K562 (cell line): ENCODE measurements around the gene PPAN. TPM values are rescaled to one million over a fixed set of nuclear protein-coding genes. Genes with fewer than 3 reads are reported as not detected.

Source experiments
- EHMT2 ChIP-seq: fragments of 450-650 bp; IDR thresholded peaks from 2 replicates; pipeline ENCODE4 v1.6.1; 2018; ENCODE audit warnings: antibody characterized with exemption
- GABPA ChIP-seq: fragments of 200-800 bp; sonication (Bioruptor generic); conservative IDR thresholded peaks from 2 replicates; pipeline ENCODE4 v1.6.1; 2016; ENCODE audit warnings: low read depth, missing genetic modification characterization, missing compliant biosample characterization
- HMG20A ChIP-seq: fragments of 450-650 bp; formaldehyde crosslinking; conservative IDR thresholded peaks from 2 replicates; pipeline ENCODE4 v1.4.0; 2020; ENCODE audit warnings: mild to moderate bottlenecking, mixed read lengths
- KDM4B ChIP-seq, 2 experiments: fragments of 450-650 bp in 1 of 2; sonication (generic) in 1 of 2; IDR thresholded peaks; 2 replicates each; pipeline ENCODE4 v1.6.1; 2016 to 2017; ENCODE audit warnings: borderline replicate concordance in 2 of 2, antibody characterized with exemption in 1 of 2, low read depth in 1 of 2, mild to moderate bottlenecking in 1 of 2
- MAFF ChIP-seq: IDR thresholded peaks from 2 replicates; pipeline ENCODE4 v1.6.1; 2012; ENCODE audit warnings: low read length, improper control_type of control experiment
- NFRKB ChIP-seq: fragments of 450-650 bp; IDR thresholded peaks from 2 replicates; pipeline ENCODE4 v1.6.1; 2016; ENCODE audit warnings: low read depth
- PHTF2 ChIP-seq: fragments of 250-450 bp; sonication (Bioruptor Pico); IDR thresholded peaks from 2 replicates; pipeline ENCODE4 v1.5.0; 2021; ENCODE audit warnings: mild to moderate bottlenecking
- PRPF4 ChIP-seq: fragments of 200-400 bp; formaldehyde crosslinking; IDR thresholded peaks from one replicate; pipeline ENCODE4 v1.6.1; 2017; ENCODE audit warnings: low read length, low read depth, mild to moderate bottlenecking; ENCODE audit not compliant: insufficient read depth, poor library complexity, severe bottlenecking
- PURB ChIP-seq: sonication (generic); formaldehyde crosslinking; IDR thresholded peaks from 2 replicates; pipeline ENCODE4 v1.9.0; 2021; ENCODE audit warnings: low read depth, mild to moderate bottlenecking, missing genetic modification reagents
- SLC30A9 ChIP-seq: fragments of 250-450 bp; sonication (Bioruptor Pico); IDR thresholded peaks from 2 replicates; pipeline ENCODE4 v1.8.0; 2022; ENCODE audit warnings: mild to moderate bottlenecking, moderate library complexity
- TAF9B ChIP-seq: fragments of 450-650 bp; IDR thresholded peaks from 2 replicates; pipeline ENCODE4 v1.6.1; 2018; ENCODE audit warnings: mild to moderate bottlenecking; ENCODE audit not compliant: partially characterized antibody
- ZNF764 ChIP-seq: fragments of 250-450 bp; sonication (Bioruptor Pico); IDR thresholded peaks from 2 replicates; pipeline ENCODE4 v1.4.0; 2020; ENCODE audit warnings: low read depth, mild to moderate bottlenecking, moderate library complexity
- polyA plus RNA-seq, 8 experiments: library from polyadenylated mRNA; depleted of rRNA in 4 of 8; stranded (reverse) in 5 of 8; unstranded in 3 of 8; fragments of >200 nt; fragmentation: Nextera tagmentation in 2 of 8; fragmentation: Illumina TruSeq in 1 of 8; extraction: Ambion mirVana in 2 of 8; extraction: Trizol in 1 of 8; gene quantifications; 2 replicates each; pipeline versions ENCODE4 v1.2.1 to v1.2.3, GENCODE V29; 2011 to 2014; ENCODE audit warnings: inconsistent platforms in 1 of 8, missing spikeins in 1 of 8
- total RNA-seq, 7 experiments: library from RNA; depleted of rRNA in 6 of 7; stranded (reverse); fragments of >200 nt in 6 of 7; fragmentation: Illumina TruSeq in 2 of 7; extraction: Trizol in 2 of 7; gene quantifications; 2 replicates each; pipeline versions ENCODE4 v1.2.1 to v1.2.3, GENCODE V29; 2011 to 2021; ENCODE audit warnings: low replicate concordance in 1 of 7
- TF ChIP-seq, protein P1 (sequence below): fragments of 200-600 bp; sonication (generic); IDR thresholded peaks from one replicate; pipeline ENCODE4 v1.6.1; 2012; ENCODE audit warnings: mild to moderate bottlenecking, low read depth, low read length, inconsistent platforms
- TF ChIP-seq, protein P2 (sequence below): fragments of 250-450 bp; sonication (Bioruptor Pico); IDR thresholded peaks from 2 replicates; pipeline ENCODE4 v1.4.0; 2020; ENCODE audit warnings: borderline replicate concordance

The PPAN gene
- total and polyA plus RNA-seq, 9 of the 15 experiments (the other 6 are each of a cell fraction or from before 2014, with no cell fraction given): 2.2 to 129 (median 59.1) TPM

DNA sequence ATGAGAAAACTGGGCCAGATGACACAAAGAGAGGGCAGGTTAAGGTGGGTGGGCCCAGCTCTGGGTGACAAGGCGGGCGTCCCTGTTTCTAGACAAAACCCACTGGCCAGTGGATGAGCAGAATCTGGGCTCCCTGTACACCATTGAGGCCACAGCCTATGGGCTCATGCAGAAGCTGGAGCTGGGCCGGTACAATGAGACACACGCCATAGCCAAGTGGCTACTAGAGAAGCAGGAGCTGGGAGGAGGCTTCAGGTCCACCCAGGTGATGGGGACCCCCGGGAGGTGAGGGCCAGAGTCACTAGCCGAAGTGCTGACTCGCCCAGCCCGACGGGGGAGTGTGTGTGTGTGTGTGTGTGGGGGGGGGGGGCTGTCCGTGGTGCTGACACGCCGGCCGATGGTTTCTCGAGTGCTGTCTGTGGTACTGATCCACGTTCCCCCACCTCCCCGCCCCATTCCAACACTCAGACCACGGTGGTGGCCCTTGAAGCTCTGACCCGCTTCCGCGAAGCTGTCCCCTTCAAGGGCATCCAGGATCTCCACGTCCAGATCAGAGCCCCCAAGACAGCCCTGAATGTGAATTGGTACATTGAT is 44.3 kb upstream of the PPAN start (continued):
- TF ChIP-seq KDM4B (IDR thresholded peaks at IDR 0.05; ENCODE audit: borderline replicate concordance in 2 of 2, low read depth in 1 of 2) (0 out of 4 replicates have a peak, but pooled peaks of 1 of the 2 experiments have one; percentile 46), SLC30A9 (CRISPR knock-in tag) (no peak), PHTF2 (CRISPR knock-in tag) (no peak), TAF9B (no peak), EHMT2 (peak; percentile 98), HMG20A (CRISPR knock-in tag) (no peak), GABPA (tag) (no peak), PRPF4 (no peak), ZNF764 (CRISPR knock-in tag) (no peak), MAFF (no peak), NFRKB (no peak), PURB (no peak)
- TF ChIP-seq, protein P1, sequence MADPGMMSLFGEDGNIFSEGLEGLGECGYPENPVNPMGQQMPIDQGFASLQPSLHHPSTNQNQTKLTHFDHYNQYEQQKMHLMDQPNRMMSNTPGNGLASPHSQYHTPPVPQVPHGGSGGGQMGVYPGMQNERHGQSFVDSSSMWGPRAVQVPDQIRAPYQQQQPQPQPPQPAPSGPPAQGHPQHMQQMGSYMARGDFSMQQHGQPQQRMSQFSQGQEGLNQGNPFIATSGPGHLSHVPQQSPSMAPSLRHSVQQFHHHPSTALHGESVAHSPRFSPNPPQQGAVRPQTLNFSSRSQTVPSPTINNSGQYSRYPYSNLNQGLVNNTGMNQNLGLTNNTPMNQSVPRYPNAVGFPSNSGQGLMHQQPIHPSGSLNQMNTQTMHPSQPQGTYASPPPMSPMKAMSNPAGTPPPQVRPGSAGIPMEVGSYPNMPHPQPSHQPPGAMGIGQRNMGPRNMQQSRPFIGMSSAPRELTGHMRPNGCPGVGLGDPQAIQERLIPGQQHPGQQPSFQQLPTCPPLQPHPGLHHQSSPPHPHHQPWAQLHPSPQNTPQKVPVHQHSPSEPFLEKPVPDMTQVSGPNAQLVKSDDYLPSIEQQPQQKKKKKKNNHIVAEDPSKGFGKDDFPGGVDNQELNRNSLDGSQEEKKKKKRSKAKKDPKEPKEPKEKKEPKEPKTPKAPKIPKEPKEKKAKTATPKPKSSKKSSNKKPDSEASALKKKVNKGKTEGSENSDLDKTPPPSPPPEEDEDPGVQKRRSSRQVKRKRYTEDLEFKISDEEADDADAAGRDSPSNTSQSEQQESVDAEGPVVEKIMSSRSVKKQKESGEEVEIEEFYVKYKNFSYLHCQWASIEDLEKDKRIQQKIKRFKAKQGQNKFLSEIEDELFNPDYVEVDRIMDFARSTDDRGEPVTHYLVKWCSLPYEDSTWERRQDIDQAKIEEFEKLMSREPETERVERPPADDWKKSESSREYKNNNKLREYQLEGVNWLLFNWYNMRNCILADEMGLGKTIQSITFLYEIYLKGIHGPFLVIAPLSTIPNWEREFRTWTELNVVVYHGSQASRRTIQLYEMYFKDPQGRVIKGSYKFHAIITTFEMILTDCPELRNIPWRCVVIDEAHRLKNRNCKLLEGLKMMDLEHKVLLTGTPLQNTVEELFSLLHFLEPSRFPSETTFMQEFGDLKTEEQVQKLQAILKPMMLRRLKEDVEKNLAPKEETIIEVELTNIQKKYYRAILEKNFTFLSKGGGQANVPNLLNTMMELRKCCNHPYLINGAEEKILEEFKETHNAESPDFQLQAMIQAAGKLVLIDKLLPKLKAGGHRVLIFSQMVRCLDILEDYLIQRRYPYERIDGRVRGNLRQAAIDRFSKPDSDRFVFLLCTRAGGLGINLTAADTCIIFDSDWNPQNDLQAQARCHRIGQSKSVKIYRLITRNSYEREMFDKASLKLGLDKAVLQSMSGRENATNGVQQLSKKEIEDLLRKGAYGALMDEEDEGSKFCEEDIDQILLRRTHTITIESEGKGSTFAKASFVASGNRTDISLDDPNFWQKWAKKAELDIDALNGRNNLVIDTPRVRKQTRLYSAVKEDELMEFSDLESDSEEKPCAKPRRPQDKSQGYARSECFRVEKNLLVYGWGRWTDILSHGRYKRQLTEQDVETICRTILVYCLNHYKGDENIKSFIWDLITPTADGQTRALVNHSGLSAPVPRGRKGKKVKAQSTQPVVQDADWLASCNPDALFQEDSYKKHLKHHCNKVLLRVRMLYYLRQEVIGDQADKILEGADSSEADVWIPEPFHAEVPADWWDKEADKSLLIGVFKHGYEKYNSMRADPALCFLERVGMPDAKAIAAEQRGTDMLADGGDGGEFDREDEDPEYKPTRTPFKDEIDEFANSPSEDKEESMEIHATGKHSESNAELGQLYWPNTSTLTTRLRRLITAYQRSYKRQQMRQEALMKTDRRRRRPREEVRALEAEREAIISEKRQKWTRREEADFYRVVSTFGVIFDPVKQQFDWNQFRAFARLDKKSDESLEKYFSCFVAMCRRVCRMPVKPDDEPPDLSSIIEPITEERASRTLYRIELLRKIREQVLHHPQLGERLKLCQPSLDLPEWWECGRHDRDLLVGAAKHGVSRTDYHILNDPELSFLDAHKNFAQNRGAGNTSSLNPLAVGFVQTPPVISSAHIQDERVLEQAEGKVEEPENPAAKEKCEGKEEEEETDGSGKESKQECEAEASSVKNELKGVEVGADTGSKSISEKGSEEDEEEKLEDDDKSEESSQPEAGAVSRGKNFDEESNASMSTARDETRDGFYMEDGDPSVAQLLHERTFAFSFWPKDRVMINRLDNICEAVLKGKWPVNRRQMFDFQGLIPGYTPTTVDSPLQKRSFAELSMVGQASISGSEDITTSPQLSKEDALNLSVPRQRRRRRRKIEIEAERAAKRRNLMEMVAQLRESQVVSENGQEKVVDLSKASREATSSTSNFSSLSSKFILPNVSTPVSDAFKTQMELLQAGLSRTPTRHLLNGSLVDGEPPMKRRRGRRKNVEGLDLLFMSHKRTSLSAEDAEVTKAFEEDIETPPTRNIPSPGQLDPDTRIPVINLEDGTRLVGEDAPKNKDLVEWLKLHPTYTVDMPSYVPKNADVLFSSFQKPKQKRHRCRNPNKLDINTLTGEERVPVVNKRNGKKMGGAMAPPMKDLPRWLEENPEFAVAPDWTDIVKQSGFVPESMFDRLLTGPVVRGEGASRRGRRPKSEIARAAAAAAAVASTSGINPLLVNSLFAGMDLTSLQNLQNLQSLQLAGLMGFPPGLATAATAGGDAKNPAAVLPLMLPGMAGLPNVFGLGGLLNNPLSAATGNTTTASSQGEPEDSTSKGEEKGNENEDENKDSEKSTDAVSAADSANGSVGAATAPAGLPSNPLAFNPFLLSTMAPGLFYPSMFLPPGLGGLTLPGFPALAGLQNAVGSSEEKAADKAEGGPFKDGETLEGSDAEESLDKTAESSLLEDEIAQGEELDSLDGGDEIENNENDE: no peak
- TF ChIP-seq, protein P2, sequence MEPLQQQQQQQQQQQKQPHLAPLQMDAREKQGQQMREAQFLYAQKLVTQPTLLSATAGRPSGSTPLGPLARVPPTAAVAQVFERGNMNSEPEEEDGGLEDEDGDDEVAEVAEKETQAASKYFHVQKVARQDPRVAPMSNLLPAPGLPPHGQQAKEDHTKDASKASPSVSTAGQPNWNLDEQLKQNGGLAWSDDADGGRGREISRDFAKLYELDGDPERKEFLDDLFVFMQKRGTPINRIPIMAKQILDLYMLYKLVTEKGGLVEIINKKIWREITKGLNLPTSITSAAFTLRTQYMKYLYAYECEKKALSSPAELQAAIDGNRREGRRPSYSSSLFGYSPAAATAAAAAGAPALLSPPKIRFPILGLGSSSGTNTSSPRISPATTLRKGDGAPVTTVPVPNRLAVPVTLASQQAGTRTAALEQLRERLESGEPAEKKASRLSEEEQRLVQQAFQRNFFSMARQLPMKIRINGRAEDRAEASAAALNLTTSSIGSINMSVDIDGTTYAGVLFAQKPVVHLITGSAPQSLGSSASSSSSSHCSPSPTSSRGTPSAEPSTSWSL (CRISPR knock-in tag): no peak
